ENCODE measurements around the gene HAPLN2.

DNA sequence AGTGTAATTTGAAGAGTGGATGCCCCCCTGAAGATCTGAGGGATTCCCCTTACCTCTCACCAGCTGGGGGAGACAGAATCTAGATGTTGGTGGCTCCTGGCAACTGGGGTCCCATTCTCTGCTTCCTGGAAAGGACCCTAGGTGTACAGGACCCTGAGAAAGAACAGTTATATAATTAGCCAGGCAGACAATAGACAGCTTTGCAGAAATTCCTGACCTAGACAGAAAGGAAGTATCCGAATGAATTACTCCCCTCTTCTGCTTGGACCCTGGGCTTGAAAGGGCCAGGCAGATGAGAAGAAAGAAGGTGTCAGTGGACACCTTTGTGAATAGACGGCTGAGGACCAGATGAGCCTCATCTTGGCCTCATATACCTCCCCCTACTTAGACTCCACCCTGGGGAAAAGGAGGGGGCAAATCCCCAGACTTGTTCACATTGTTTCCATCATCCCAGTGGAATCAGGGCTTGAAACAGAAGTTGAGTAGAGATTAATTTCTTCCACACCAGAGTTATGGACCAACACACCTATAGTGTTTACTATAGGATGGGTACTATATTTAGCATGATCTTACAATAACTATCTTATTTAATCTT lies 45.1 kb upstream of the HAPLN2 start:
- TF ChIP-seq, protein P1, sequence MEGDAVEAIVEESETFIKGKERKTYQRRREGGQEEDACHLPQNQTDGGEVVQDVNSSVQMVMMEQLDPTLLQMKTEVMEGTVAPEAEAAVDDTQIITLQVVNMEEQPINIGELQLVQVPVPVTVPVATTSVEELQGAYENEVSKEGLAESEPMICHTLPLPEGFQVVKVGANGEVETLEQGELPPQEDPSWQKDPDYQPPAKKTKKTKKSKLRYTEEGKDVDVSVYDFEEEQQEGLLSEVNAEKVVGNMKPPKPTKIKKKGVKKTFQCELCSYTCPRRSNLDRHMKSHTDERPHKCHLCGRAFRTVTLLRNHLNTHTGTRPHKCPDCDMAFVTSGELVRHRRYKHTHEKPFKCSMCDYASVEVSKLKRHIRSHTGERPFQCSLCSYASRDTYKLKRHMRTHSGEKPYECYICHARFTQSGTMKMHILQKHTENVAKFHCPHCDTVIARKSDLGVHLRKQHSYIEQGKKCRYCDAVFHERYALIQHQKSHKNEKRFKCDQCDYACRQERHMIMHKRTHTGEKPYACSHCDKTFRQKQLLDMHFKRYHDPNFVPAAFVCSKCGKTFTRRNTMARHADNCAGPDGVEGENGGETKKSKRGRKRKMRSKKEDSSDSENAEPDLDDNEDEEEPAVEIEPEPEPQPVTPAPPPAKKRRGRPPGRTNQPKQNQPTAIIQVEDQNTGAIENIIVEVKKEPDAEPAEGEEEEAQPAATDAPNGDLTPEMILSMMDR (IDR thresholded peaks at IDR 0.05; ENCODE audit: control extremely low read depth in 1 of 3, insufficient read depth in 1 of 3, low read depth in 1 of 3, low read length in 3 of 3): no peak
- no peak for TF ChIP-seq POLR2A (IDR thresholded peaks at IDR 0.05; ENCODE audit: control extremely low read depth in 1 of 2, low read depth in 2 of 2, low read length in 2 of 2)
- TF ChIP-seq RAD21 (IDR thresholded peaks at IDR 0.05 in 1 of 2, conservative IDR thresholded peaks at IDR 0.05 in 1 of 2; ENCODE audit: low read depth in 2 of 2, low read length in 2 of 2): peak in 1 of 2 experiments; percentile 25; a peak in 1 of 4 replicates
- no peak for TF ChIP-seq TAF1 (IDR thresholded peaks at IDR 0.05; ENCODE audit: low read depth, low read length)
- TF ChIP-seq RNF2 (IDR thresholded peaks at IDR 0.05; ENCODE audit: borderline replicate concordance, low read depth, low read length, missing control alignments, poor library complexity, severe bottlenecking): no peak
- no peak for TF ChIP-seq YY1 (IDR thresholded peaks at IDR 0.05; ENCODE audit: low read depth, low read length)
- no peak for TF ChIP-seq ASH2L (IDR thresholded peaks at IDR 0.05; ENCODE audit: low read length)
- TF ChIP-seq CHD2 (IDR thresholded peaks at IDR 0.05; ENCODE audit: low read length): no peak
- no peak for TF ChIP-seq POLR2AphosphoS5 (IDR thresholded peaks at IDR 0.05; ENCODE audit: low read depth, low read length)
- no peak for TF ChIP-seq FOSL1 (IDR thresholded peaks at IDR 0.05; ENCODE audit: insufficient read depth, low read depth, low read length)

Data from H1 (cell line).